ENCODE data around the gene MAP1LC3B2. TPM values are rescaled to one million over a fixed set of nuclear protein-coding genes. Genes with fewer than 3 reads are reported as not detected.

The MAP1LC3B2 gene
- total and polyA plus RNA-seq, 2 of the 8 experiments (the other 6 are each of a cell fraction or from before 2014, with no cell fraction given) = 0.39 to 1.5 TPM

GRCh38 chr12:116595672-116596071, 36.5 kb downstream of the MAP1LC3B2 start (continued):
- no peak for TF ChIP-seq CHD7 (IDR thresholded peaks at IDR 0.05; ENCODE audit: insufficient replicate concordance, low read length)

Data from H1 (cell line).